Kasumi-1 (cell line): Measurements from ENCODE around the gene SRPX.
A peak's percentile ranks its signal among the peaks of the same experiment; 100 is the strongest.

Experiments
- DNase-seq, 2 experiments: peaks; one replicate each; lab custom pipeline; 2025; lab: John Stamatoyannopoulos, UW

Gene SRPX

DNA sequence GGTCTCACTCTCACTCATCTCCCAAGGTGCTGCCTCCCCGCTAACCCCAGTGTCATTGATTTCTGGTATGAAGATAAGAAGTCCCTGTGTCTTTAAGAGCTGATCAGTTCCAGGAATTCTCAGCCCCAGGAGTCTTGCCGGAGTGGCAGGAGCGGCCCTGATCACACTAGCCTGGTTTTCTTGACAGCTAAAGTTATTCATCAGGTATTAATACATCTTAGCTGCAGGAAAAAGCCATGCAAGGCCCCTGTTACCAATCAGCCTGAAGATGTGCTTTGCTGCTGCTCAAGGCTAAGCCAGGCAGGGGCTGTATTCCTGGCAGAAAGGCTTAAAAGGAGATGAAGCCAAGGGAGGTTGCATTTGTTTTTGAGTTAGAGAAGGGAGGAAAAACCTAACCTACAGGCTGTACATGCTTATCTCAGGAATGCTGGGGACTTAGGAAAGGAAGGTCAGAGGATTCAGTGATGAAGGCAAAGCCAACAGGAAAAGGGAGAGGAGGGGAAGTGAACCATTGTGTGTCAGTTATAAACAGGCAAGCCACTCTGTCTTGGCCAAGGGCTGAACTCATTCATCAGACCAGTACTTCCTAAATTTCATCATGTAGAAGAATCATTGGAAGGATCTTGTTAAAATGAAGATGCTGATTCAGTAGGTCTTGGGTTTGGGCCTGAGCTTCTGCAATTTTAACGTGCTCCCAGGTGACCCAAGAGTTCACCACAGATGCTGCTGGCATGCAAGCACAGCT, 8.6 kb downstream of the SRPX start:
- peak; percentile 17 to 18 for DNase-seq

- peak; percentile 4 to 18 for DNase-seq
Measured at GRCh38 chrX:38206542-38206941, 14.1 kb downstream of the SRPX start.

DNA sequence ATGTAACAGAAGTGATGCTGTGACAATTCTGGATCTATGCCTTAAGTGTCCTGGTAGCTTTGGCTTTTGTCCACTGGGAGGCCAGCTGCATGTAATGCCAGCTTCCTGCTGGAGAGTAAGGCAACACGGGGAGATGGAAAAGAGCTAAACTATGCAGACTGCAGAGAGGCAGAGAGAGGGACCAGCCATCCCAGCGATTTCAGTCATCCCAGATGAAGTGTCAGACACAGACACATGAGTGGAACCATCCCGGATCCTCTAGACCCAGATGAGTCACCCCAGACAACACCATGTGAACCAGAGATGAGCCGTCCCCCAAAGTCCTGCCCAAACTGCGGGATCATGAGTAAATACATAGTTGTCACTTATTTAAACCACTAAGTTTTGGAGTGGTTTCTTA, 14.6 kb downstream of the SRPX start:
- no peak for DNase-seq

- DNase-seq: peak; percentile 11 to 31
Measured at GRCh38 chrX:38205039-38205438, 15.6 kb downstream of the SRPX start.

DNA sequence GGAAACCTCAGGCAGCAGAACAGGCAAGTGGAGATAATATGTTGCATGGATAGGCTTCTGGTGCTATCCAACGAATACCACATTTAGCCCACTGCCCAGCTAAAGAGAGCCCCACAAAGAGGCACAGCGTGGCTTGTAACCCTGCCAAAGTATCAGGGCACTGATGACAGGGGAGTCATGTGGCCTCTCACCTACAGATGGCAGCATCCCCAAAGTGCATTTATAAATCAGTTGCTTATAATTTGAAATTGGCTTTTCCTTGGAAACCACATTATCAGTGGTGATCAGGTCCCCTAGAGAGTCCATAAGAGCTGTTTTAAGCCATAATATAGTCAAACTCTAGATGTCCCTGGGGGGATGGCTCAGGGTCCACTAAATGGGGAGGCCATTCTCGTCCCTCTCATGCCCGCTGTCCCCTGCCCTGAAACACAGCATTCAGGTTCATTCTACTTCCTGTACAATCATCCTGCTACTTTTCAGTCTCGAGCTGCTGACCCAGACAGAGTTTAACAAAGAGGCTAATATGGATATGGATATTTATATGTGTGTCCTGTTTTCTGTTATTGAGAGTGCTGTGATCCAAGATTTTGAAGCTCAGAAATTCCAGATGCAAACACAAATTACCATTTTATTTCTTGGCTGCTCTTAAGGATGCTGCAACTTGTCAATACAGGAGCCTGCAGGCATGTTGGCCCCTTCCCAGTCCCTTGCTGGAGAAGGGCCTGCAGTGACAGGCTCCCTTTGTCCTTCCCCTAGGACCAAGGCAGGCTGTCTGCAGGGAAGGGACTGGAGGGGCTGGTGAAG, 28.5 kb downstream of the SRPX start:
- DNase-seq: peak; percentile 6 to 42

DNA sequence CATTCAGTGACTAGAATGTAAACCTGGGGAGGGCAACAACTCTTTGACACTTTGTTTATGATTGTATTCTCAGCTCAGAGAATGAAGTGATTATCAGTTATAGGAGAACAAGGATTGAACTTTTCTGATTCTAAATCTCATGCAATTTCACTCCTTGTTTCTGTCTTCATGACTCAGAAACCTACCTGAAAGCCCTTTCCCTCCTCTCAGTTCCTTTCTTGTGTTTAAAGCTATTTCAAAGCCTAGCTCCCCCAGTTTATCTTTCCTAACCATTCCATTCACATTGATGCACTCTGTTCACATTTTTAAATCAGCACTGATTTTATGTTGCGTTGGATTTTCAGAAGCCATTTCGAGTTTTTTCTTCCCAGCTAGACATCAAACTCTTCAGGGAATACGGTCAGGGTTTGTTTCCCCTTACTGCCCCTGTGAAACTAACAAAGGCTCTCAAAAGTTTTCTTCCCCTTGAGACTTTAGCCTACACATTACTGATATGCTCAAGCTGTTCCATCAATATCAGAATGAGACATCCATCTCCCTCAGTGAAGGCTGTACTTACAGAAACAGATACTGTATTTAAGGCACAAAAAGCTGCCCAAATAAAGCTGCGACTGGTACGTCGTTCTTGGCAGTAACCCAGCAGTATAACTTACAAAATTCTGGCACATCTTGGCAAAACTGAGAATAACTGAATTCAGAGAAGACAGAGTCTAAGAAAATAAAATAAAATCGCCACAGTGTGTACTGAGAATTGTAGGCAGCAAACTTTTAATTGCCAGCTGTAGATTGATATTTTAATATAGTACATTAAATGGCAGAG, 31.0 kb downstream of the SRPX start:
- DNase-seq: no peak

DNA sequence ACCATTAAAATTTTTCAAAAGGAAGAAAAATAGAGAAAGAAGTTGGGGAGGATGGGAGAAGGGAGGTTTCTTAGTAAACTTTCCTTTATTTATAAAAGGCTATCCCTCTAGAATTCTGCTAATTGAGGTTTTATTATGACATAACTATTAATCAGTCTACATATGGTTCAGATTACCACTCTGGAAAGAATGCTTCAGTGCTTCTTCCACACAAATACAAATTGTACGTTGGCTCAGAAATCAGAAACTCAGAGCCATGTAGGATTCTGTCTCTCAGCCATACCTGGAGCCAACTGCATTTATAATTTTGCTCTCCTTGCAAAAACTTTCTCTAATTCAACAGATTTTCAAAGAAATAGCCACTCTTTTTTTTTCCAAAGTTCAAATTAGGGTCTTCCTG, 37.1 kb downstream of the SRPX start:
- DNase-seq: no peak

GRCh38 chrX:38181357-38181756, 39.3 kb downstream of the SRPX start:
- DNase-seq: no peak

DNA sequence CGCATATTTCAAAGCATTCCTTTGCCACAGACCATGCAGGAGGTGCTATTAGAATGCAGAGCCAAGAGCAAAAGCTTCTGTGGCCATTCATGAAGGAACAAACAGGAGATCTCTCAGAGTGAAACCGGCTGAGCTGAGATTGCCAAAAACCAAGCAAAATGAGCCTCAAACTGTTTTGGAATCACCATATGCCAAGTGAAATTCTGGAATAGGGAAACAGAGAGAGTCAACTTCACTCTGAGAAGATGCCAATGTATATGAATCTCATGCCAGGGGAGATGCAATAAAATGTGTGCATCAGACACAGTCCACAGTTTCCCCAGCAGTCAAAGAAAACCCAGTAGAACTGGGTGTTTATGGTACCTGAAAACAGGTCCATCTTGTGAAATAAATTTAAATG, 42.3 kb downstream of the SRPX start:
- no peak for DNase-seq

DNA sequence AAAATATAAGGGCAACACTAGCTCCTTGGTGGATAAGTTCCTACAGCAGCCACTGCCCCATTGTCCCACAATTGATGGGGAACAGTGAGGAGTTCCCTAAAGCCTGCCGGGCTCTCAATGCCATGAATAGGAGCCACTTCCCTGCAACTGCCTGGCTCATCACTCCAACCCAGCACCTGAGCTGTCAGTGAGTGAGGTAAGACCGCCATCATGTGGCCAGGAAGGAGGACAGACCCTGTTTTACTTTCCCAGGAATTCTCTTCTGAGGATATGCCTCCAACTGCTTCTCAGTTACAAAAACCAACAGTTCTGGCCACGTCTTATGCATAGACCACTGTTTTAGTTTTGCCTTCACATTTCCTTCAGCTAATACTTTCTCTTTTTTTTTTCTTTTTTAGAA, 45.5 kb downstream of the SRPX start:
- peak; percentile 10 to 31 for DNase-seq

DNA sequence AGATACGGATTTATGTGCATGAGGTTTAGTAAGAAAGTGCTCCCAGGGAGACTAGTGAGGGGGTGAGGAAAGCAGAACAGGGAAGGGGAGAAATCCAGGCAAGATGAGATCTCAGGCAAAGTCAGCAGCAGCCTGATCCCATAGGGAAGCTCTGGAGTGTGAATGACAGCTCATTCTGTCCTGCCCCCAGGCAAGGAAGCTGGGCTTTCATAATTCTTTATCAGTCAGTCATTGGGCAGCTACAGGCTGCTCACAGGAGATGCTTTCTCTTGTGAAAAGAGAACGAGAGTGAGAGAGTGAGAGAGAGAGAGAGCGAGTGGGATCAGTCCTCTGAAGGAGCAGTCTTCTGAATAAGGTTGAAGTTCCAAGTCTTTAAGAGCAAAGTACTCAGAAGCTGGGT, 48.1 kb downstream of the SRPX start:
- DNase-seq: no peak

DNA sequence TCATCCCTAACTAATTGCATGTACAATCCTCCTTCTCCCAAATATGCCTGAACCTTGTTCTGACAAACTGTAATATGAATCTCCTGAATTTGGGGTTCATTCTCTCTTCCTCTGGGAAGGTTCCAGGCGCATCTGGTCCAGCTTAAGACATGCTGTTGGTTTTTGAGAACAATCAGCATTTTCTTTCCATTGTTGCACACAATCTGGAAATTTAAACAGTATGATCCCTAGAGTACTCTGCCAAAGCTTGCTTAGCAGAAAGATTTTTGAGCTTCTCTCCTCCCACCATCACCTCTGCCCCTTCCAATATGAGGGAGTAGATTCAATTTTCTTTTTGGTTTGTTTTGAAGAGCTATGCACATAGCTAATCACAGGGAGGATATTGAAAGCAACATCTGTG, 50.1 kb downstream of the SRPX start:
- no peak for DNase-seq

- peak; percentile 12 to 16 for DNase-seq
Measured at GRCh38 chrX:38166478-38167083, 54.1 kb downstream of the SRPX start.

- DNase-seq: peak in 1 of 2 experiments; percentile 0
Measured at GRCh38 chrX:38165023-38165422, 55.6 kb downstream of the SRPX start.

DNA sequence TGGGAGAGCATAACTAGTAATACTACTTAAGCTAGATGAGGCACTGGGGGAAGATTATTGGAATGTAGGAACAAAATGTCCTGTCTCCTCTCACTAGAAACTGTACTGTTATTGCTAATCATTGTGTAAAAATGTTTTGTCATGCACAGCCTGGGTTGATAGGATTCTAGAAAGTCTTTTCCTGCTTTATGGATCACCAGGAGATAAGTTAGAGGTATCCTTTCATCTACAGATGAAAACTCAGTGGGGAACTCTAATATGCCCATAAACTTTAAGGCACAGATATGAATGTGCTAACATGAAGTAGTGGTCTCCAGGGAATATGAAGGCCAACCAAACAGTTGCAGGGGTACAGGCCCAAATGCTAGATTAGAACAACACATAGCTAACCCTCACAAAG, 57.5 kb downstream of the SRPX start:
- no peak for DNase-seq

- DNase-seq: no peak
Measured at GRCh38 chrX:38156838-38157237, 63.8 kb downstream of the SRPX start.

- no peak for DNase-seq
Measured at GRCh38 chrX:38154818-38155217, 65.9 kb downstream of the SRPX start.

GRCh38 chrX:38154340-38154739, 66.3 kb downstream of the SRPX start:
- no peak for DNase-seq

DNA sequence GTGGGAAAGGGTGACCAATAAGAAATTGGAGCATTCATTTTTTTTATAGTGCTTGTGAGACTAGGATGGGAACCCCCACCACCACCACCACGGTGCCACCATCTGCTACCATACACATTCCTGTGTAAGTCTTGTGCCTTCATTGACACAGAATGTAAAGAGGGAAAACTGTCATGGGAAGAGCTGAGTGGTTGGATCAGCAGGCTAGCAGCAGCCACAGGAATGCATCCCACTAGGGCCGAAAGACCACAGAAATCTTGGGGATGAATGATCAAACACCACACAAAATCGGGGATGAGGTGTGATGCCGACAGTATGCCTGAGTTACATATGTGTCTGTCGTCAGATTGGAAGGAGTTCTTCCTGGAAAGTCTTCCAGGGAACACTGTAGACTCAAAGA, 69.2 kb downstream of the SRPX start:
- no peak for DNase-seq

DNA sequence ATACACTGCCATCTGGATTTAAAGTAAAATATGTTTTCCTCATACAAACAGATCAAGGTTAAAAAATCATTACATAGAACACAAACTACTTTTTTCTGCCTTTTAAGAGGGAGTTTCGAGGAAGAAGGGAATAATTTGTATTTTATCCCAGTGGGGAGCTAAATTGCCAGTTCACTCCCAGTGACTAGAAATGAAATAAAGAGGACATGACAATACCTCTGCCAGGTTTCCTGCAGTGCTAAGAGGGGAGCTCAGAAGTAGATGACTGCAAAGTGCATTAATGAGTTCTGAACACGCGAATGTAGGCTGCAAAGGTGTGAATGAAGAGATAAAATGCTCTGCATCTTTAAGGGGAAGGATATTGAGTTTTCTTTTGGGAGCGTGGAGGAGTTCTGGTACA, 69.7 kb downstream of the SRPX start:
- no peak for DNase-seq

GRCh38 chrX:38149016-38149415, 71.7 kb downstream of the SRPX start:
- no peak for DNase-seq

- DNase-seq: no peak
Measured at GRCh38 chrX:38142610-38143009, 78.1 kb downstream of the SRPX start.
